Colonic mucosa (tissue), 4 donors: ENCODE data around the gene USP37. TPM values are rescaled to one million over a fixed set of nuclear protein-coding genes. Genes with fewer than 3 reads are reported as not detected.
"Not testable (repeated sequence)": the region's sequence is repeated elsewhere in the genome, so short reads cannot be mapped to it uniquely, and the experiment has no call there.

Experiments
- DNase-seq: peaks from one replicate; pipeline ENCODE4 v3.0.0-alpha.2; 2020
- H3K27ac ChIP-seq: fragments of 200-600 bp; one replicate; pipeline ENCODE4 v1.8.0; 2021
- H3K27me3 ChIP-seq: fragments of 200-600 bp; one replicate; pipeline ENCODE4 v1.8.0; 2021
- H3K36me3 ChIP-seq: fragments of 200-600 bp; one replicate; pipeline ENCODE4 v1.8.0; 2021
- H3K4me1 ChIP-seq: fragments of 200-600 bp; one replicate; pipeline ENCODE4 v1.8.0; 2021; ENCODE audit warnings: mild to moderate bottlenecking
- H3K4me3 ChIP-seq: fragments of 200-600 bp; one replicate; pipeline ENCODE4 v1.8.0; 2021
- H3K9ac ChIP-seq, 2 donors: one replicate each; pipeline ENCODE4 v1.7.0; 2013; ENCODE audit warnings: control low read depth in 2 of 2, low read depth in 2 of 2, low read length in 2 of 2
- H3K9me3 ChIP-seq: fragments of 200-600 bp; one replicate; pipeline ENCODE4 v1.8.0; 2021
- CTCF ChIP-seq: fragments of 200-600 bp; IDR thresholded peaks from one replicate; pipeline ENCODE4 v1.8.0; 2022; ENCODE audit warnings: antibody characterized with exemption, mild to moderate bottlenecking
- intact Hi-C: fragments of 100-400 bp; cut with DNase I; formaldehyde crosslinking; loops from one replicate; pipeline ENCODE4 v1.14.1; 2022
- total RNA-seq, 2 donors: library from RNA; stranded (reverse); fragmentation: NEBNext Ultra II Directional in 1 of 2; extraction: Animal tissue kit (Norgen Biotek cat#: 25700) in 1 of 2; gene quantifications; one replicate each; pipeline ENCODE4 v1.2.1, GENCODE V29; 2021
- donor health status: healthy.
- donor health status: DM: no; HTN: no; CAD: no.
- donor health status: DM: no; HTN: no; CAD: no.

USP37 gene
- total RNA-seq, 2 donors from 2014 or later = 13.1 to 13.4 TPM

DNA sequence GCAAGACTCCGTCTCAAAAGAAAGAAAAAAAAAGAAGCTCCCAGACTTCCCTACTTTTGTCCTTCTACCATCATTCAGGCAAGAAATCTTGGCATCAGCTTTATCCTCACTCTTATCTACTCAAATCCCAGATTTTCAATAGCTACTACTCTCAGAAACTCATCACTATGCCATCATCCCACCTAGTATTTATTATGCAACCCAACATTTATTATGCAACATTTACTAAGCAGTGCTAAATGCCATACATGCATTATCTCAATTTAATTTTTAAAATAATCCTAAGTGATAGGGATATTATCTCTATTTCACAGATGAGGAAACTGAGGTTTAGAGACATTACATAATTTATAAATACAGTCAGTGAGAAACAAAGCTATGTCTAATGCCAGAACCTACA lies 4.1 kb downstream of the USP37 start:
- DNase-seq = no peak
- no peak for TF ChIP-seq CTCF
- H3K4me1 ChIP-seq = no peaks in the 10 kb centered on the region
- no peaks in the 10 kb centered on the region for H3K36me3 ChIP-seq
- intact Hi-C loops = no loop called here
- H3K4me3 ChIP-seq = no peak overlapping the region
- no peak overlapping the region for H3K27ac ChIP-seq
- no peaks in the 10 kb centered on the region for H3K27me3 ChIP-seq
- H3K9ac ChIP-seq = no peak overlapping the region
- no peaks in the 10 kb centered on the region for H3K9me3 ChIP-seq

GRCh38 chr2:218558986-218559385 lies 9.2 kb downstream of the USP37 start:
- H3K27me3 ChIP-seq = no peaks in the 10 kb centered on the region
- no peaks in the 10 kb centered on the region for H3K36me3 ChIP-seq
- H3K9ac ChIP-seq = no peak overlapping the region
- no peak overlapping the region for H3K27ac ChIP-seq
- H3K4me1 ChIP-seq = no peaks in the 10 kb centered on the region
- no peaks in the 10 kb centered on the region for H3K9me3 ChIP-seq
- no peak for TF ChIP-seq CTCF
- no peak overlapping the region for H3K4me3 ChIP-seq
- DNase-seq = no peak
- intact Hi-C loops = no loop called here

DNA sequence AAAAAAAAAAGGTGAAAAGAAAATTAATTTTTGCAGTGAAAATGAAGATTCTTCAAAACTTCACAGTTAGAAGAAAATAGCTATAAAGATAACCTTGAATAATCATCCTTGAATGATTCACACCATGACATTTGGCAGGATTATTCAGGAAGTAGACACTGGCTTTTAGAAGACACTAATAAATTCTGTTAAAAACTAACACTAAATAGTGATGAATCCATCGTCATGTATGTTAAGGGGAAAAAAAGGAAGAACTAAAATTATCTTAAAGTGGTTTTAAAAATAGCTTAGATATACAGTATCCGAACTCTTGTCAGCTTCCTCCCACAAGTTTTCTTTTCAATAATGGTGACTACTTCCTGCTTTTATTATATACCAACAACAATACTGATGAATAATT lies 10.2 kb downstream of the USP37 start:
- no peak for DNase-seq
- Histone ChIP-seq H3K9me3 (no peaks in the 10 kb centered on the region), H3K9ac (no peak overlapping the region), H3K4me1 (no peaks in the 10 kb centered on the region), H3K27me3 (no peaks in the 10 kb centered on the region), H3K36me3 (peaks cover 6% of the 10 kb centered on the region), H3K4me3 (no peak overlapping the region), H3K27ac (no peak overlapping the region)
- no peak for TF ChIP-seq CTCF
- intact Hi-C loops = no loop called here

GRCh38 chr2:218555527-218555926 lies 12.6 kb downstream of the USP37 start:
- Histone ChIP-seq H3K9me3 (no peaks in the 10 kb centered on the region), H3K4me1 (no peaks in the 10 kb centered on the region), H3K36me3 (peaks cover 15% of the 10 kb centered on the region), H3K4me3 (no peak overlapping the region), H3K9ac (no peak overlapping the region), H3K27me3 (no peaks in the 10 kb centered on the region), H3K27ac (no peak overlapping the region)
- intact Hi-C loops = no loop called here
- no peak for TF ChIP-seq CTCF
- no peak for DNase-seq

DNA sequence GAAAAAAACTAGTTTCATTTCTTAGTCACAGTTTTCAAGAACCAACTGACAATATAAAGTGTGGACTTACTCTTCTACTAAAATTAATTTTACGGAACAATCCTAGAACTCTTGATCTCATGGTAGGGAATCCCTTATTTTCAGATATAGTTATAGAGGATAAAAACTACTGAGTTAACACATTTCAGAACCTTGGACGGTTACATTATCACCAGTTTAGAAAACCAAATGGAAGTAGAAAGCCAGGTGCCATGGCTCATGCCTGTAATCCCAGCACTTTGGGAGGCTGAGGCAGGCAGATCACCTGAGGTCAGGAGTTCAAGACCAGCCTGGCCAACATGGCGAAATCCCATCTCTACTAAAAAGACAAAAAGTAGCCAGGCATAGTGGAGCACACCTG lies 13.9 kb downstream of the USP37 start:
- H3K27me3 ChIP-seq, H3K27ac ChIP-seq, H3K4me1 ChIP-seq, intact Hi-C loops, H3K4me3 ChIP-seq, DNase-seq, H3K9ac ChIP-seq, H3K9me3 ChIP-seq: not testable (repeated sequence)
- H3K36me3 ChIP-seq = peaks cover 15% of the 10 kb centered on the region

DNA sequence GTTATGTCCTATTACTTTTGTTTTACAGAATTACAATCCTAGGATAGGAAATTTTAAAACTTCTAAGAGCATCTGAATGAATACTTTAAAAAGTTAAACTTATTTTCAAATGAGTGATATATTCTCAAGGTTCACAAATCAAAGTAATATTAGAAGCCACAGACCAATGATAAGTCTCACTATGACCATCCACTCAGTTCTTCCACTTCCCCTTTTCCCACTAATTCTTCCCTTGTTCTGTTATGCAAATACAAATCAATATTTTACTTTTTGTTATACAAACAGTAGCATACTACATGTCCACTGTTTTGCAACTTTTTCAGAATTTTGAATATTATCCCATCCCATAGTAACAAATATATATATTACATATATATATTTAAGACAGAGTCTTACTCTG lies 20.2 kb downstream of the USP37 start:
- TF ChIP-seq CTCF = no peak
- no peaks in the 10 kb centered on the region for H3K27me3 ChIP-seq

More for the DNA sequence above, 20.2 kb downstream of the USP37 start:
- Histone ChIP-seq H3K27ac (no peak overlapping the region), H3K36me3 (peaks cover 13% of the 10 kb centered on the region), H3K4me1 (no peaks in the 10 kb centered on the region), H3K4me3 (no peak overlapping the region), H3K9me3 (no peaks in the 10 kb centered on the region), H3K9ac (no peak overlapping the region)
- intact Hi-C loops = no loop called here
- DNase-seq = no peak
